ENCODE results near the gene ATAD2B.

DNA sequence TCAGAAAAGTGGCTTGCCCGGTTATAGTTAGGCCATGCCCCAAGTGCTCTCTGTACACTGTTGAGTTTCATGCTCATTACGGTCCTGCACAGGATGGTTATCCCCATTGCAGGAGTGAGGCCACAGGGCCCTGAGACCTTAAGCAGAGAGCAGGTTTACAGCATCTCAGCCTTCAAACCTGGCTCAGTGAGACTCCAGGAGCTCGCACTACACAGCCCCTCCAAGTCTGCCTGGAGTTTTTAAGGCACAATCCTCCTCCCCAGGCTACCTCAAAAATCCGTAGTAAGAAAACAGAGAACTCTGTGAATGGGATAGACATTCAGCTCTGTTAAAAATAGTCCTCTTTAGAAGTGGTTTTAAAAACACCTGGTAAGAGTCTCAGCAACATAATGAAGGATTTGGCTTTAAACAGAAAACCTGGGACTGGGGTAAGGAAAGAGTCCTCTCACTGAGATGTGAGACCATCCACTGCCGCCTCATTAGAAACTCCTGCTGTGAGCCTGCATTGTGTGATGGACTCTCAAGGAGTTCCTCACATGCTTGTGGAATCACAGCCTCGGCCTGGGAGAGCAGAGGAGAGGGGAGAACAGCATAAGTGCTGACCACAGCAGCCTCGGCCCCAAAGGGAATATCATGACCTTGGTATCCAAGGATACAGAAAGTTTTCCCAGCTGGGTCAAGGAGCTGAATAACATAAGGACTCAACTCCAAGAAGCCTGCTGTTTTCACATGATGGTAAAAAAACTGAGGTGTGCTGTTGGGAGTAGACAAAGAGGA is 214.8 kb downstream of the ATAD2B start:
- TF ChIP-seq POLR2AphosphoS5 (IDR thresholded peaks at IDR 0.05): no peak
- TF ChIP-seq, protein P1, sequence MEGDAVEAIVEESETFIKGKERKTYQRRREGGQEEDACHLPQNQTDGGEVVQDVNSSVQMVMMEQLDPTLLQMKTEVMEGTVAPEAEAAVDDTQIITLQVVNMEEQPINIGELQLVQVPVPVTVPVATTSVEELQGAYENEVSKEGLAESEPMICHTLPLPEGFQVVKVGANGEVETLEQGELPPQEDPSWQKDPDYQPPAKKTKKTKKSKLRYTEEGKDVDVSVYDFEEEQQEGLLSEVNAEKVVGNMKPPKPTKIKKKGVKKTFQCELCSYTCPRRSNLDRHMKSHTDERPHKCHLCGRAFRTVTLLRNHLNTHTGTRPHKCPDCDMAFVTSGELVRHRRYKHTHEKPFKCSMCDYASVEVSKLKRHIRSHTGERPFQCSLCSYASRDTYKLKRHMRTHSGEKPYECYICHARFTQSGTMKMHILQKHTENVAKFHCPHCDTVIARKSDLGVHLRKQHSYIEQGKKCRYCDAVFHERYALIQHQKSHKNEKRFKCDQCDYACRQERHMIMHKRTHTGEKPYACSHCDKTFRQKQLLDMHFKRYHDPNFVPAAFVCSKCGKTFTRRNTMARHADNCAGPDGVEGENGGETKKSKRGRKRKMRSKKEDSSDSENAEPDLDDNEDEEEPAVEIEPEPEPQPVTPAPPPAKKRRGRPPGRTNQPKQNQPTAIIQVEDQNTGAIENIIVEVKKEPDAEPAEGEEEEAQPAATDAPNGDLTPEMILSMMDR (IDR thresholded peaks at IDR 0.05): no peak
